Measurements from ENCODE around the gene SYNRG.

GRCh38 chr17:37608351-37609169, 658 bp downstream of the SYNRG start:
- TF ChIP-seq ELF4 (IDR thresholded peaks at IDR 0.05): no peak
- no peak for TF ChIP-seq TARDBP (IDR thresholded peaks at IDR 0.05)
- no peak for TF ChIP-seq LEF1 (IDR thresholded peaks at IDR 0.05; ENCODE audit: borderline replicate concordance)
- no peak for TF ChIP-seq CTBP1 (IDR thresholded peaks at IDR 0.05; ENCODE audit: borderline replicate concordance)
- TF ChIP-seq HDGF (IDR thresholded peaks at IDR 0.05; ENCODE audit: borderline replicate concordance): no peak
- no peak for TF ChIP-seq SP1 (IDR thresholded peaks at IDR 0.05)
- TF ChIP-seq FOXM1 (IDR thresholded peaks at IDR 0.05; ENCODE audit: borderline replicate concordance): no peak
- no peak for TF ChIP-seq L3MBTL2 (conservative IDR thresholded peaks at IDR 0.05)
- TF ChIP-seq ZNF384 (IDR thresholded peaks at IDR 0.05): no peak
- TF ChIP-seq SUZ12 (IDR thresholded peaks at IDR 0.05): no peak
- TF ChIP-seq FOXK2 (IDR thresholded peaks at IDR 0.05): no peak

All from HEK293T (cell line).